ENCODE results near the gene C10orf88. TPM values are rescaled to one million over a fixed set of nuclear protein-coding genes. Genes with fewer than 3 reads are reported as not detected.

C10orf88 gene
- 9.9 TPM for total RNA-seq
- 12.1 TPM for polyA plus RNA-seq
- long read RNA-seq, donor 1, partial matches to known transcripts = 0 of 2 reads
- long read RNA-seq, donor 1, other reads (novel, unspliced or antisense) = 0 of 2 reads
- long read RNA-seq, donor 2 = 0 reads
- long read RNA-seq, donor 3, partial matches to known transcripts = 0 of 4 reads
- long read RNA-seq, donor 3, other reads (novel, unspliced or antisense) = 0 of 4 reads
- long read RNA-seq, donor 4, partial matches to known transcripts = 0 of 3 reads
- long read RNA-seq, donor 4, other reads (novel, unspliced or antisense) = 0 of 3 reads
- long read RNA-seq, donor 5, partial matches to known transcripts = 0 of 4 reads
- long read RNA-seq, donor 5, other reads (novel, unspliced or antisense) = 0 of 4 reads
- long read RNA-seq, donor 6, partial matches to known transcripts = 0 of 3 reads
- long read RNA-seq, donor 6, other reads (novel, unspliced or antisense) = 0 of 3 reads
- long read RNA-seq, donor 7, partial matches to known transcripts = 0 of 2 reads
- long read RNA-seq, donor 7, other reads (novel, unspliced or antisense) = 0 of 2 reads
- long read RNA-seq, donor 8, partial matches to known transcripts = 0 of 2 reads
- long read RNA-seq, donor 8, other reads (novel, unspliced or antisense) = 0 of 2 reads
- long read RNA-seq, donor 9, partial matches to known transcripts = 0 of 1 reads
- long read RNA-seq, donor 9, other reads (novel, unspliced or antisense) = 0 of 1 reads
- long read RNA-seq, donor 10, partial matches to known transcripts = 0 of 2 reads
- long read RNA-seq, donor 10, other reads (novel, unspliced or antisense) = 0 of 2 reads

- H3K36me3 ChIP-seq (ENCODE audit: control insufficient read depth in 2 of 2, insufficient read depth in 2 of 2, low read length in 1 of 2) = peaks cover 0 to 6% of the 10 kb centered on the region in 2 donors
- peaks cover 9 to 11% of the 10 kb centered on the region in 2 donors for H3K4me1 ChIP-seq (ENCODE audit: control insufficient read depth in 2 of 2, insufficient read depth in 2 of 2, low read length in 2 of 2)
- H3K27ac ChIP-seq (ENCODE audit: low read depth in 1 of 2, low read length in 1 of 2) = peak within 1 kb of the TSS; percentile 75 to 81
- H3K9me3 ChIP-seq (ENCODE audit: control insufficient read depth in 2 of 2, insufficient read depth in 1 of 2, low read length in 1 of 2) = peaks cover 0 to 10% of the 10 kb centered on the region in 2 donors
- DNase-seq (ENCODE audit: low read depth in 6 of 9, low spot score in 9 of 9) = peak; percentile 95 to 99 (median 96)
- H3K4me3 ChIP-seq (ENCODE audit: low read length in 2 of 2) = peak within 1 kb of the TSS; percentile 83 to 88
- 7% methylated on average over 77 of the region's 77 CpGs for WGBS
- H3K27me3 ChIP-seq (ENCODE audit: control insufficient read depth in 2 of 2, insufficient read depth in 1 of 2, low read length in 1 of 2) = peaks cover 0 to 12% of the 10 kb centered on the region in 2 donors
These were observed at the start of gene C10orf88 for GRCh38 chr10:122953902-122954730. TSS of gene C10orf88 (minus strand) at chr10:122954227. CDS start at chr10:122954178, 49 bp downstream.

- DNase-seq (ENCODE audit: low read depth in 6 of 9, low spot score in 9 of 9) = no peak
- Histone ChIP-seq H3K27ac (ENCODE audit: low read depth in 1 of 2, low read length in 1 of 2) (no peak overlapping the region), H3K36me3 (ENCODE audit: control insufficient read depth in 2 of 2, insufficient read depth in 2 of 2, low read length in 1 of 2) (peaks cover 10 to 13% of the 10 kb centered on the region in 2 donors), H3K9me3 (ENCODE audit: control insufficient read depth in 2 of 2, insufficient read depth in 1 of 2, low read length in 1 of 2) (no peaks in the 10 kb centered on the region), H3K4me3 (ENCODE audit: low read length in 2 of 2) (no peak overlapping the region), H3K27me3 (ENCODE audit: control insufficient read depth in 2 of 2, insufficient read depth in 1 of 2, low read length in 1 of 2) (no peaks in the 10 kb centered on the region), H3K4me1 (ENCODE audit: control insufficient read depth in 2 of 2, insufficient read depth in 2 of 2, low read length in 2 of 2) (no peaks in the 10 kb centered on the region)
- WGBS = over 99% methylated on average over 2 of the region's 2 CpGs
These were observed 47.3 kb upstream of the C10orf88 start for GRCh38 chr10:123001370-123001769.

- 97% methylated on average over 3 of the region's 3 CpGs for WGBS
- Histone ChIP-seq H3K4me3 (ENCODE audit: low read length in 2 of 2) (no peak overlapping the region), H3K36me3 (ENCODE audit: control insufficient read depth in 2 of 2, insufficient read depth in 2 of 2, low read length in 1 of 2) (peaks cover 19 to 22% of the 10 kb centered on the region in 2 donors), H3K27me3 (ENCODE audit: control insufficient read depth in 2 of 2, insufficient read depth in 1 of 2, low read length in 1 of 2) (no peaks in the 10 kb centered on the region), H3K27ac (ENCODE audit: low read depth in 1 of 2, low read length in 1 of 2) (no peak overlapping the region), H3K9me3 (ENCODE audit: control insufficient read depth in 2 of 2, insufficient read depth in 1 of 2, low read length in 1 of 2) (no peaks in the 10 kb centered on the region), H3K4me1 (ENCODE audit: control insufficient read depth in 2 of 2, insufficient read depth in 2 of 2, low read length in 2 of 2) (no peaks in the 10 kb centered on the region)
- DNase-seq (ENCODE audit: low read depth in 6 of 9, low spot score in 9 of 9) = no peak
These were observed 46.1 kb upstream of the C10orf88 start for GRCh38 chr10:123000155-123000554.

GRCh38 chr10:122999347-122999746, 45.3 kb upstream of the C10orf88 start:
- no peak overlapping the region for H3K27ac ChIP-seq (ENCODE audit: low read depth in 1 of 2, low read length in 1 of 2)
- no peaks in the 10 kb centered on the region for H3K27me3 ChIP-seq (ENCODE audit: control insufficient read depth in 2 of 2, insufficient read depth in 1 of 2, low read length in 1 of 2)
- no peaks in the 10 kb centered on the region for H3K4me1 ChIP-seq (ENCODE audit: control insufficient read depth in 2 of 2, insufficient read depth in 2 of 2, low read length in 2 of 2)
- 97% methylated on average over 3 of the region's 3 CpGs for WGBS
- peaks cover 23 to 27% of the 10 kb centered on the region in 2 donors for H3K36me3 ChIP-seq (ENCODE audit: control insufficient read depth in 2 of 2, insufficient read depth in 2 of 2, low read length in 1 of 2)
- DNase-seq (ENCODE audit: low read depth in 6 of 9, low spot score in 9 of 9) = no peak
- H3K4me3 ChIP-seq (ENCODE audit: low read length in 2 of 2) = no peak overlapping the region
- no peaks in the 10 kb centered on the region for H3K9me3 ChIP-seq (ENCODE audit: control insufficient read depth in 2 of 2, insufficient read depth in 1 of 2, low read length in 1 of 2)

GRCh38 chr10:122998934-122999333, 44.9 kb upstream of the C10orf88 start:
- WGBS = 98% methylated on average over 3 of the region's 3 CpGs
- H3K27me3 ChIP-seq (ENCODE audit: control insufficient read depth in 2 of 2, insufficient read depth in 1 of 2, low read length in 1 of 2) = no peaks in the 10 kb centered on the region
- no peak overlapping the region for H3K27ac ChIP-seq (ENCODE audit: low read depth in 1 of 2, low read length in 1 of 2)
- no peaks in the 10 kb centered on the region for H3K9me3 ChIP-seq (ENCODE audit: control insufficient read depth in 2 of 2, insufficient read depth in 1 of 2, low read length in 1 of 2)
- H3K4me3 ChIP-seq (ENCODE audit: low read length in 2 of 2) = no peak overlapping the region
- peaks cover 27 to 31% of the 10 kb centered on the region in 2 donors for H3K36me3 ChIP-seq (ENCODE audit: control insufficient read depth in 2 of 2, insufficient read depth in 2 of 2, low read length in 1 of 2)
- DNase-seq (ENCODE audit: low read depth in 6 of 9, low spot score in 9 of 9) = no peak
- H3K4me1 ChIP-seq (ENCODE audit: control insufficient read depth in 2 of 2, insufficient read depth in 2 of 2, low read length in 2 of 2) = no peaks in the 10 kb centered on the region

- no peaks in the 10 kb centered on the region for H3K4me1 ChIP-seq (ENCODE audit: control insufficient read depth in 2 of 2, insufficient read depth in 2 of 2, low read length in 2 of 2)
- no peaks in the 10 kb centered on the region for H3K27me3 ChIP-seq (ENCODE audit: control insufficient read depth in 2 of 2, insufficient read depth in 1 of 2, low read length in 1 of 2)
- 98% methylated on average over 6 of the region's 6 CpGs for WGBS
- DNase-seq (ENCODE audit: low read depth in 6 of 9, low spot score in 9 of 9) = no peak
- H3K27ac ChIP-seq (ENCODE audit: low read depth in 1 of 2, low read length in 1 of 2) = no peak overlapping the region
- peaks cover 31 to 35% of the 10 kb centered on the region in 2 donors for H3K36me3 ChIP-seq (ENCODE audit: control insufficient read depth in 2 of 2, insufficient read depth in 2 of 2, low read length in 1 of 2)
- H3K9me3 ChIP-seq (ENCODE audit: control insufficient read depth in 2 of 2, insufficient read depth in 1 of 2, low read length in 1 of 2) = no peaks in the 10 kb centered on the region
- no peak overlapping the region for H3K4me3 ChIP-seq (ENCODE audit: low read length in 2 of 2)
These were observed 44.4 kb upstream of the C10orf88 start for GRCh38 chr10:122998360-122998917.

- DNase-seq (ENCODE audit: low read depth in 6 of 9, low spot score in 9 of 9) = no peak
- WGBS = 97% methylated on average over 3 of the region's 3 CpGs
- no peak overlapping the region for H3K27ac ChIP-seq (ENCODE audit: low read depth in 1 of 2, low read length in 1 of 2)
- no peaks in the 10 kb centered on the region for H3K4me1 ChIP-seq (ENCODE audit: control insufficient read depth in 2 of 2, insufficient read depth in 2 of 2, low read length in 2 of 2)
- no peak overlapping the region for H3K4me3 ChIP-seq (ENCODE audit: low read length in 2 of 2)
- H3K9me3 ChIP-seq (ENCODE audit: control insufficient read depth in 2 of 2, insufficient read depth in 1 of 2, low read length in 1 of 2) = no peaks in the 10 kb centered on the region
- peaks cover 31 to 35% of the 10 kb centered on the region in 2 donors for H3K36me3 ChIP-seq (ENCODE audit: control insufficient read depth in 2 of 2, insufficient read depth in 2 of 2, low read length in 1 of 2)
- no peaks in the 10 kb centered on the region for H3K27me3 ChIP-seq (ENCODE audit: control insufficient read depth in 2 of 2, insufficient read depth in 1 of 2, low read length in 1 of 2)
These were observed 43.8 kb upstream of the C10orf88 start for GRCh38 chr10:122997864-122998263.

GRCh38 chr10:122995936-122996335, 41.9 kb upstream of the C10orf88 start:
- no peak overlapping the region for H3K27ac ChIP-seq (ENCODE audit: low read depth in 1 of 2, low read length in 1 of 2)
- 97% methylated on average over 4 of the region's 4 CpGs for WGBS
- DNase-seq (ENCODE audit: low read depth in 6 of 9, low spot score in 9 of 9) = no peak
- H3K9me3 ChIP-seq (ENCODE audit: control insufficient read depth in 2 of 2, insufficient read depth in 1 of 2, low read length in 1 of 2) = no peaks in the 10 kb centered on the region
- no peaks in the 10 kb centered on the region for H3K4me1 ChIP-seq (ENCODE audit: control insufficient read depth in 2 of 2, insufficient read depth in 2 of 2, low read length in 2 of 2)
- H3K27me3 ChIP-seq (ENCODE audit: control insufficient read depth in 2 of 2, insufficient read depth in 1 of 2, low read length in 1 of 2) = no peaks in the 10 kb centered on the region
- no peak overlapping the region for H3K4me3 ChIP-seq (ENCODE audit: low read length in 2 of 2)
- peaks cover 31 to 39% of the 10 kb centered on the region in 2 donors for H3K36me3 ChIP-seq (ENCODE audit: control insufficient read depth in 2 of 2, insufficient read depth in 2 of 2, low read length in 1 of 2)
